Measurements from ENCODE around the gene NCOA5.

- TF ChIP-seq SUZ12 (IDR thresholded peaks at IDR 0.05; ENCODE audit: extremely low read depth, insufficient read depth, insufficient read length) (no peak), YY1 (IDR thresholded peaks at IDR 0.05; ENCODE audit: insufficient read depth, insufficient read length) (no peak)
These were observed 45.0 kb upstream of the NCOA5 start for GRCh38 chr20:46134716-46135115.

All from NT2/D1 (cell line).